HG02798 (cell line): ENCODE results near the gene UBE2V1.
"Not testable (repeated sequence)": the region's sequence is repeated elsewhere in the genome, so short reads cannot be mapped to it uniquely, and the experiment has no call there.

Experiments used
- ATAC-seq: cut with Tn5 transposase; IDR thresholded peaks from one replicate; pipeline ENCODE4 v1.9.1; 2021; ENCODE audit warnings: mild to moderate bottlenecking; ENCODE audit not compliant: unreplicated experiment, poor library complexity

UBE2V1 gene

DNA sequence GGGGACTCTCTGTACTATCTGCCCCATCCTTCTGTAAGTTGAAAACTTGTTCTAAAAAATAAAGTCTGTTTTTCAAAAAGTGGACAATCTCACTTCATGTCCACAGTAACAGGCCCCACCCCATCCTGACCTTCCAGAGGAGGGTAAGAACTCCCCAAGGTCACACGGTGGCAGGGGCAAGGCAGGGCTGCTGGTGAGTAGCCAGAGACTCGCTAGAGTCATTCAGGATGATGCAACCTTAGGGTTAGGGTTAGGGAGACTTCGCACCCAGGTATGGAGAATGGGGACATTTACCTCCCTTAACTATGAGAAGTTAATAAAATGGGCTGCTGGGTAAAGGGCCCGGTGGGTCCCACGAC, 25.1 kb upstream of the UBE2V1 start:
- no peak for ATAC-seq

DNA sequence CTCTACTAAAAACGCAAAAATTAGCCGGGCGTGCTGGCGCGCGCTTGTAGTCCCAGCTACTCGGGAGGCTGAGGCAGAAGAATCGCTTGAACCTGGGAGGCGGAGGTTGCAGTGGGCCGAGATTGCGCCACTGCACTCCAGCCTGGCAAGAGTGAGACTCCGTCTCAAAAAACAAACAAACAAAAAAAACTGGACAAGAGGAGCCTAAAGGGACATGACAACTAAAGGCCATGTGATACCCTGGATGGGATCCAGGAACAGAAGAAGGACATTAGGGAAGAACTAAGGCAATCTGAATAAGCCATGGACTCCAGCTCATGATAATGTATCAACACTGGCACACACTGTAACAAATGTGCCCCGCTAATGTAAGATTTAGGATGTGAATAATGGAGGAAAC, 24.8 kb upstream of the UBE2V1 start:
- not testable (repeated sequence) for ATAC-seq

DNA sequence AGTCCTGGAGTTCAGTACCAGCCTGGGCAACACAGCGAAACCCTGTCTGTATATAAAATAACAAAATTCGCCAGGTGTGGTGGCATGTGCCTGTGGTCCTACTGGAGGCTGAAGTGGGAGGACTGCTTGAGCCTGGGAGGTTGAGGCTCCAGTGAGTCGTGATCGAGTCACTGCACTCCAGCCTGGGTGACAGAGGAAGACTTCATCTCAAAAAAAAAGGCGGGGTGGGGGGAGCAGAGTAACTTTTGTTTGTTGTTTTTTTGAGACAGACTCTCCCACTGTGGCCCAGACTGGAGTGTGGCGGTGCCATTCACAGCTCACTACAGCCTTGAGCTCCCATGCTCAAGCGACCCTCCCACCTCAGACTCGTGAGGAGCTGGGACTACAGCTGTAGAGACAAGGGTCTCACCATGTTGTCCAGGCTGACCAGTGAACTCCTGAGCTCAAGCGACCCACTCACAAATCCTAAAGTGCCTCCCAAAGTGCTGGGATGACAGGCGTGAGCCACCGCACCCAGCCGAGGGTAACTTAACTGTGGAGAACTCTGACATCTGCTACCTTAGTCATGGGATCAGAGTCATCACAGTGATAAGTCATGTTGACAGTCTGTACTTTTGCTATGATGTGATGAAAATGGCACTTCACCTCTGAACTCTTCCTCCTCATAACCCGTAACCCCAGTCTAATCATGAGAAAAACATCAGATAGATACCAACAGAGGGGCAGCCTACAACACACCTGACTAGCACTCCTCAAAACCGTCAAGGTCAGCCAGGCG, 24.1 kb upstream of the UBE2V1 start:
- ATAC-seq = no peak

DNA sequence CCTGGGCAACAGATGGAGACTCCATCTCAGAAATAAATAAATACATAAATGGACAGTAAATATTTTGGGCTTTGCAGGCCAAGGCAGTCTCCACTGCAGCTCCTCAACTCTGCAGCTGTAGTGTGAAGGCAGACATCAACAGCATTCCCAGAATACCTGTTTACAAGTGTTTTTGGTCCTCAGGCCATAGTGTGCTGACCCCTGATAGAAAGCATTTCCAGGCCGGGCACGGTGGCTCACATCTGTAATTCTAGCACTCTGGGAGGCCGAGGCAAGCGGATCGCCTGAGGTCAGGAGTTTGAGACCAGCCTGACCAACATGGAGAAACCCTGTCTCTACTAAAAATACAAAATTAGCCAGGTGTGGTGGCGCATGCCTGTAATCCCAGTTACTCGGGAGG, 22.2 kb upstream of the UBE2V1 start:
- not testable (repeated sequence) for ATAC-seq

DNA sequence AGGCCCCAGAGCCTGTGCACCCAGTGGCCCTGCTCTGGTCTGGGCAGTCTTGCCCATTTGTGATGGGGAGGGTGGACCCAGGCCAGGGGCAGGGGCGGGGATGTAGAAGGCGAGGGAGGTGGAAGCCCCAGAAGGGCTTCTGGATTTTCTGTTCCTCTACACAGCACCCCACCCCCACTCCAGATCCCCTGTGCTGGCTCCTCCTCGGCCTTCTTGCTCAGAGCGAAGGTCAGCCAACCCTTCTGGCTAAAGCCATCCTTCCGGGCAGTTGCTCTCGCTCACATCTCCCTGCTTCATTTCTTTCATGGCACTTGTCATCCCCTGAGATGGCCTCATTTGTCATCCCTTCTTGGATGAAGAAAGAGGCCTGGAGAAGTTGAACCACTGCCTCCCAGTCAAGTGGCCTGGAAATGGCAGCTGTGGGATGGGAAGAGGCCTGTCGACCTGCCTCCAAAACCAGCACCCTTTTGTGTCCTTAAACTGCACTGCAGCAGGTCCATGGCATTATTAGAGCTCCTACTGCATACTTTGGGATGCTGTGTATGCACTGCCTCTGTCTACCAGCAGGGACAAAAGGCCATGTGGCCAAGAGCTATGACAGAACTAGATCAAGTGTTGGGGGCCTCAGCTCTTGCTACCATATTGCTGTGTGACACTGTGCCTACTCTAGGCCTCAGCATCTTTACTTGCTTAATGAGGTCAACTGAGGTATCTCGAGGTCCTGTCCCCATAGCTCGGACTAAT, 20.7 kb upstream of the UBE2V1 start:
- ATAC-seq = no peak

DNA sequence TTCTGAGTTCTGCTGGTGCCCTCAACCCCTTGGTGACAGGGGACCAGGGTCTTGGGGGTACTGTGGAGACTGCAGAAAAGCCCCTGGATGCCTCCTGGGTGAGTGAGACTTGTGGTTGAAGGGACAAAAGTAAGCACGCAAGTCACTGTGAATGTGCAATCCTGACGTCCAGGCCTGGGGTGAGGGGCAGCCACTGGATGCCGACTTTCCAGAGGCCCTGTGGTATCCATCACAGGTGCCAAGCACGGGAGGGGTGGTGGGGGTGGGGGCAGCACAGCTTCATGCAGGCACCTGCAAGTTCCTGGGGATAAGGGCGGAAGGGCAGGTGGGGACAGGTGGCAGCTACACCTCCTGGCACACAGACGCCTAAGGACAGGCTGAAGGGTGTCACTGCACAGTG, 20.1 kb upstream of the UBE2V1 start:
- no peak for ATAC-seq

DNA sequence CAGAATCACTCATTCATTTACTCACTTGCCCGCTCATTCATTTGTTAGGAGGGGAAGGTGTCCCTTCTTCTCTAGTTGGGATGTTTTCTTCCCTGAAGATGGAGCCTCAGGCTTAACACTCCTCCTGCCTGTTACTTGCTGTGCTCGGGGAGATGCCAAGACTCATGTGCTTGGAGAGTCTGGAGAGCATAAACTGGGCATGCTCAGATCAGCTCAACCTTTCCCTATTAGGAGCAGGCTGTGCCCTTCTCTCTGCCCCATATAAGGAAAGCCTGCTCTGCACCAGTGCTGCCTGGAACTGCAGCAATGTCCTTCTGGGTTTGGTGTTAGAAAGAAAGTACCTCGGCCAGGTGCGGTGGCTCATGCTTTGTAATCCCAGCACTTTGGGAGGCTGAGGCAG, 18.0 kb upstream of the UBE2V1 start:
- ATAC-seq = no peak

DNA sequence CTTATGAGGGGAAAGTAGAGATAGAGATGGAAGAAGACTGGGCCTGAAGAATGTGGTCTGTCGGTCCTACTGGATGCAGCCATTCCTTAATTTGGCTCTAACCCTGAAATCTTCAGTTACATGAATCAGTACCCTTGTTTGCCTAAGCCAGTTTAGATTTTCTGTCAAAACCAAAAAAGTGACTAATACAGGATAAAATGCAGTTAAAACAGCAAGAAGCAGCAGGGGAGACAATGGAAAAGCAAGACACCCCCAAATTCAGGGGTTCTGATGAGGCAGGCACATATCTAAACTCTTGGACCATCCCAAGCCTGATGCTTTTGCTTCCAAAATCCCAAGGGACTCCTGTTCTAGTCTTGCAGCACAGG, 17.4 kb upstream of the UBE2V1 start:
- no peak for ATAC-seq

DNA sequence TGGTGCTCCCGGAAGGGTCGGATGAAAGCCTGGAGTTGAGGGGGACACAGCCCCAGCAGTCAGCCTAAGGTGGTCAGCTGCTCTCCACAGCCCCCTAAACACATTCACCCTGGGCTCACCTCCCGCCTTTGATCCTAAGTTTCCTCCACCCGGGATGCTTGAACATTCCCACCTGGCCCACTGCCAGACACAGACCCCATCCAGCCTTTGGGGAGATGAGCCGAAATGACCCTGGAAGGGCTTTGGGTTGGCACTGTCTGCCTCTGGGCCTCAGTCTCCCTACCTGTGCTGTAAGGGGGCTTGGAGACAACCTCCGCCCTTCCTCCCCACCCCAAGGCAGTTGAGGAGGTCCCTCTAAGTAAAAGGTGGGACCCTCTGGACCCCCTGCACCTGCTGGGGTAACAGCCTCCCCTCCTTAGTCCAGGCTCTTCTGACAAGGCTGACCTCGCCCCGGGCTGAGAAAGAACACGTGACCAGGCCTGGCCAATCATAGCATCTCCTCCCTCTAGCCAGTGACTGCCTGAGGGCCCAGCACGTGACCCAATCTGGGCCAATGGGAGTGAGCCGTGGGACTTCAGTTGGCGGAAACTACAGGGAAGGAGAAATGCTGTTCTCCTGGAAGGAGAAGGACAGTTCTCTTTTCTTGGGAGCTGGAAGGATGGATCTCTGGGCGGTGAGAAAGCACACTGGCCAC, 16.9 kb upstream of the UBE2V1 start:
- no peak for ATAC-seq

DNA sequence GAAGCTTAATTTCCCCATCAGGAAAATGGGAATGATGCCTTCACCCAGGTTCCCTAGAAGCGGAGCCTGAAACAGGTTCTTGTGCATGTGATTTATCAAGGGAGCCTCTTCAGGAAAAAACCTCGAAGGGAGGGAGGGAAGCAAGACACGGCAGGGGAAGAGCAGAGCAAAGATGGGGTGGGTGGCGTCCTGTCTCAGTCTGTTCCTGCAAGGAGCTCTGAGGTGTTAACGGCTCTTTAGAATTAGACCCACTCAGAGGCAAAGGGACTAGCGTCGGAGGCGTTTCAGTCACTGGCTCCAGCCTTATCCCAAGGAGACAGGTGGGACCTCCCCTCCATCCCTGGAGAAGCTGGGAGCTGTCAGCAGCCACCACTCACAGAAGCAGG, 15.6 kb upstream of the UBE2V1 start:
- ATAC-seq = no peak

DNA sequence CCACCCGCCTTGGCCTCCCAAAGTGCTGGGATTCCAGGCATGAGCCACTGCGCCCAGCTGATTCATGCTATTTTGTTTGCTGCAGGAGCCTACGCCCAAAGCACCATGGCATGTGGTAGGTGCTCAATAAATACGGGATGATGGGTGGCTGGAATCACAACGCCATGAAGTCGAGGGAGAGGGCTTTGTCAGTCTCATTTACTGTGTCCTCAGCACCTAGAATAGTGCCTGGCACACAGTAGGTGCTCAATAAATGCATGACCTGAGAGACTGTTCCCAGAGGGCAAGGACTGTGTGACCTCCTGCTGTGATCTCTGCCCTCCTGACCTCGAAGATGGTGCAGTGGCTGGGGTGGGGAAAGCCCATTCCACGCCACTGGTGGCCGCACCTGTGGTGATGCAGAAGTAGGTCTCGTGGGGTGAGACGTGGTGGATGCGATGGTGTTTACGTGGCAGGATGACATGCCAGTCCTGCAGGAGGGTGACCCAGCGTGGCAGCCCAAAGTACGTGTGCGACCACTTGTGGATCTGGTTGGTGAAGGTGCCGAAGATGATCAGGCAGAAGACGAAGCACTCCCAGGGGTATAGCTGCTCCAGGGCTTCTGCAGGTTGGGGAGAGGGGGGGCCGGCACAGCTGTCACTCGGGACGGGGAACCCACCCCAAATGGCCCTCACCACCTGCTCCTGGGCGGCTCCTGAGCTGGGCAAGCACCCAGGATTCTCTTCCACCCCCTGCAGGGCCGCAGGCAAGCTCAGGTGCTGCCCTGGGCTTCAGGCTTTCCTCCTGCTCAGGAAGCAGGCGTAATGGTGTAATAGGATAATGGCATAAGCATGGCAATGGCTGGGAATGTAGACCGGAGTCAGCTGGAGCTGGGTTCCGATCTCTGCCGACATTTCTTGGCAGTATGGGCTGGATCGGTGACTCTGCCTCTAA, 14.9 kb upstream of the UBE2V1 start:
- ATAC-seq = no peak

DNA sequence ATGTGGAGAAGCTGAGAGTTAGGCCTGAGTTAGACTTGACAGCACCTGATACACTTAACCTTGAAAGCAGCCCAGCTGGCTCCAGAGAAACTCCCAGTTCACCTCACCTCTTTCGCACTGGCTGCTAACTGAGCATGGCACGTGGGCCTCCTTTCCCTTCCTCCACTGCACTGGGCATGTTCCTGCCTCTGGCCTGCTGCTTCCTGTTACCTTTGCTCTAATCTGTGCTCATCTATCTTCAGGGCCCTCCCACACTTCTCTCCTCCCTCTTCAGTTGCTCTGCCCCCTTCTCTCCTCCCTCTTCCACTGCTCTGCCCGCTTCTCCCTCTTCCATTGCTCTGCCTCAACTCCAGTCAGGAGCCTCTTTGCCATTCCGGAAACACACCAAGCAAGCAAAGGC, 13.7 kb upstream of the UBE2V1 start:
- no peak for ATAC-seq

DNA sequence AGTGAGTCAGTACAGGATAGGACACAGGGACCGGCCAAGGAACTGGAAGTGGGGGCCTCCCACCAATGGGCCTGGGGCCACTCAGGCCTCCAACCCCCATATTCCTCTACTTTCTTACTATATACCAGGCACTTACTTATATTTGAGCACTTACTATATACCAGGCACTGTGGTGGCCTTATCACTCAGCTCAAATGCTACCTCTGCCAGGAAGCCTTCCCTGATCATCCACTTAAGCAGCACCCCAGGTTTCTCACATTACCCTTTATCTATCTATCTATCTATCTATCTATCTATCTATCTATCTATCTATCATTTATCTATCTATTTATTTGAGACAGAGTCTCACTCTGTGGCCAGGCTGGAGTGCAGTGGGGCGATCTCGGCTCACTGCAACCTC, 12.3 kb upstream of the UBE2V1 start:
- no peak for ATAC-seq

DNA sequence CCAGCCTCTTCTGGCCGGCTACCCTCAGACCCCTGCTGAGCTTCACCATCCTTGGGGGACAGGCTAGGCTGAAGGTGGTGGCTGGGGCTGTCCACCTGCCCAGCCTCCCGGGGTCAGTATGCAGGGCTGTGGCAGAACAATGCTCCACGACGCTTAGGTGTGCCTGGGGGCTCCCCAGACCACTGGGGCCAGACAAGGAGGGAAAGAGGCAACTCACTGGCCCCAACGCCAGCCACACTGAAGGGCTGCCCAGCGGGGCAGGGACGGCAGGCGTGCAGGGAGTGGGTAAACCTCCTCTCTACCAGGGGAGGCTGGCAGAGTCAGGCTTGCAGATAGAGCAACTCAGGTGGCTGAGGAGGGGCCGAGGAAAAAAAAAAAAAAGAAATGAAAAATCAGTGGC, 11.5 kb upstream of the UBE2V1 start:
- ATAC-seq = no peak

DNA sequence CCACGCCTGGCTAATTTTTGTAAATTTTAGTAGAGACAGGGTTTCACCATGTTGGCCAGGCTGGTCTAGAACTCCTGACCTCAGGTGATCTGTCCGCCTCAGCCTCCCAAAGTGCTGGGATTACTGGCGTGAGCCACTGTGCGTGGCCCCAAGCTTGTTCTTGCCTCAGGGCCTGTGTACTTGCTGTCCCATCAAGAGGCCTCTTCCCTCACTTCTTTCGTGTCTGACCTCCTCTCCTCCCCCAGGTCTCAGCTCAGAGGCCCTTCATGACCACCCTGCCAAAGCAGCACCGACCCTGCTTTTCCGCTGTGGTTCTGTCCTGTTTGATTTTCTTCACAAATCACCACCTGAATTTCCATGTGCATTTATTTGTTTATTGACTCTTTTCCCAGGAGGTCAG, 10.5 kb upstream of the UBE2V1 start:
- ATAC-seq = no peak

DNA sequence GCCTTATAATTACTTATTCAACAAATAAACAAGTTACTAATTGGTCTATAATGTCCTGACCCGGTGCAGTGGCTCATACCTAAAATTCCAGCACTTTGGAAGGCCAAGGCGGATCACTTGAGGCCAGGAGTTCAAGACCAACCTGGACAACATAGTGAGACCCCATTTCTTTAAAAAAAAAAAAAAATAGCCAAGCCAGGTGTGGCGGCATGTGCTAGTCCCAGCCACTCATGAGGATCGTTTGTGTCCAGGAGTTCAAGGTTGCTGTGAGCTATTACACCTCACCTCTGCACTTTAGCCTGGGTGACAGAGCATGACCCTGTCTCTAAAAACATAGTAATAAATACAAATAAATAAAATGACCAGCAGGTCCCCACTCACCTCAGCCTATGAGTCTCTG, 9.8 kb upstream of the UBE2V1 start:
- ATAC-seq = no peak

DNA sequence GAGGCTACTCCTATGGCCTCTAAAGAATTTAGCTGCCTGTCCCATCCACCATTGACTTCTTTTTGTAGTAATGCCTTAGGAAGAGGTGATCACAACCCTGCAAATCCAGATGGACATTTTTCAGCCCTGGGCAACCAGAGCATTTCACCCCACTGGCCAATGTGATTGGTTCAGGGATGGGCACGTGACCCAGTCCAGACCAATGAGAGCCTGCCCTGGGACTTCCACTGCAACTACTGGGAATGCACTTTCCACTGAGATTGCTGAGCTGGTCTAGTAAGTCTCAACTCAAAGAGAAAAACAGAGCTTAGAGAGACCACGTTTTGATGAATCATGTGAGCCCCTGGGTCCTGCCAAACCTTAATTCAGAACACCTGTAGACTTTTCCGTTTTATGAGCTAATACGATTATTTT, 8.9 kb upstream of the UBE2V1 start:
- no peak for ATAC-seq

DNA sequence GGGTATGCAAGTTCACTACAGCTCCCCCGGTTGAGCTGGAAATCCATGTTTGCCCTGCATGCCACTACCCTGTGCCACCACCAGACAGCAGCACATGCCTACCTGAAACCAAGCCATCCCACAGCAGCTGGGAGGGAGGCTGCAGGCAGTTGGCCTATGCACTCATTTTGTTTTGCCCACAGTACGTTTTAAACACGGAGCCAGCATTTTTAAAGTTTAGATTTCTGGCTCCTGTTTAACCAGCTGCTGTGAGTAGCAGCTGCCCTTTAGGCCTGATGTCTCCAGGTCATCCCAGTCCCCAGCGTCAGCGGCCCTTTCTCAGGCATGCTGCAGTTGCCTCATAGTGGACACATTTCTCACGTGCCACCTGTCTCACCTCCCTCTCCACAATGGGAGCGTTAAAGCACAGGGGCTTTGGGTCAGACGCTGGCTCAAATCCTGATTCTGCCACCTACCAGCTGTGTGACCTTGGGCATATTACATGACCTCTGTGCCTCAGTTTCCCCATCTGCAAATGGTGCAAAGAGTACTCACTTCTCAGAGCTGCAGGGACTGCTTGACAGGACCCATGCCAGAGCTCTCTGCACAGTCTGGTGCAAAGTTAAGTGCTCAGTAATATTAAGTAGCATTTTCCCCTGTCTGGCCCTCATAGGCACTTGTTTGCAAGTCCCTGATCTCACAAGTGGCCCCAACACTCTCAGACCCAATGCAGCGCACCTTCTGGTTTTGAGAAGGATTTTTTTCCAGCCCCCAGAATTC, 8.2 kb upstream of the UBE2V1 start:
- peak; percentile 48 for ATAC-seq

DNA sequence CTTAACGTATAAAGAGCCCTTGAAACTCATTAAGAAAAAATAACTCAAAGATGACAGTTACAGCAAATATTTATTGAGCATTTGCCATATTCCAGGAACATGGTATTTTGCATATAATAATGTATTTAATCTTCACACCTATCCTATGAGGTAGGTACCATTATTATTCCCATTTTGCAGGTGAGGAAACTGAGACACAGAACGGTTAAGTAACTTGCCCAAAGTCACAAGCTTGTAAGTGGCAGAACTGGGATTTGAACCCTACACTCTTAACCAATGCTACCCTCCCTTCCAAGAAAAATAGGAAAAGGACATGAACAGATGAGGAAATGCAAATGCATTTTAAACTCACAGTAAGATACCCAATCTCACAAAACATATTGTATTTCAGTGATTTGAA, 5.3 kb upstream of the UBE2V1 start:
- ATAC-seq = no peak
